ENCODE results near the gene PALD1. TPM values are rescaled to one million over a fixed set of nuclear protein-coding genes. Genes with fewer than 3 reads are reported as not detected.

PALD1 gene
- total RNA-seq, 2 experiments from 2014 or later, result 0.36 to 0.44 TPM

DNA sequence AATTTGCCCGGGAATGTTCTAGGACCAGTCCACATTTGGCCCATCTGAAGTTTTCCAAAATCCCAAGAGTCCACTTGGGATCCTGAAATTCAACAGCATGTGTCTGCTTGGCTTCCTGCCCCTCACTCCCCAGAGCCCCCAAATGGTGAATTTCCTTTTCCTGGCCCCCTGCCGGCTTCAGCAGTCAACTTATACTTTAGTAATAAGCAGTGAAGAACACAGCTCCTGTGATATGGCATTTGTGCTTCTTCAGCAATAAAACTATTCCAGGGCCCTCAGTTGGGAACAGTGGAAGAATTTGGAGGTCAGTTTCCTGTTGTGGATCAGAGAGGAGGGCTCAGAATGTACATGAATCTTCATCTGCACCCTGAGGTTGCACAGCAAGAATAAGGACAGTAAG, 72.9 kb downstream of the PALD1 start:
- Histone ChIP-seq H3K27ac (ENCODE audit: low read depth in 1 of 2, low read length in 2 of 2) (no peak overlapping the region), H3K4me3 (ENCODE audit: low read length) (no peak overlapping the region), H3K9me3 (ENCODE audit: control insufficient read depth in 1 of 2, insufficient read depth in 1 of 2, low read length in 2 of 2) (no peaks in the 10 kb centered on the region), H3K36me3 (ENCODE audit: insufficient read depth, low read length) (no peaks in the 10 kb centered on the region), H3K4me1 (ENCODE audit: insufficient read depth, low read length) (no peaks in the 10 kb centered on the region), H3K27me3 (ENCODE audit: control insufficient read depth in 1 of 2, insufficient read depth in 2 of 2, low read length in 2 of 2) (no peaks in the 10 kb centered on the region)
- no peak for DNase-seq
- TF ChIP-seq, protein P1, sequence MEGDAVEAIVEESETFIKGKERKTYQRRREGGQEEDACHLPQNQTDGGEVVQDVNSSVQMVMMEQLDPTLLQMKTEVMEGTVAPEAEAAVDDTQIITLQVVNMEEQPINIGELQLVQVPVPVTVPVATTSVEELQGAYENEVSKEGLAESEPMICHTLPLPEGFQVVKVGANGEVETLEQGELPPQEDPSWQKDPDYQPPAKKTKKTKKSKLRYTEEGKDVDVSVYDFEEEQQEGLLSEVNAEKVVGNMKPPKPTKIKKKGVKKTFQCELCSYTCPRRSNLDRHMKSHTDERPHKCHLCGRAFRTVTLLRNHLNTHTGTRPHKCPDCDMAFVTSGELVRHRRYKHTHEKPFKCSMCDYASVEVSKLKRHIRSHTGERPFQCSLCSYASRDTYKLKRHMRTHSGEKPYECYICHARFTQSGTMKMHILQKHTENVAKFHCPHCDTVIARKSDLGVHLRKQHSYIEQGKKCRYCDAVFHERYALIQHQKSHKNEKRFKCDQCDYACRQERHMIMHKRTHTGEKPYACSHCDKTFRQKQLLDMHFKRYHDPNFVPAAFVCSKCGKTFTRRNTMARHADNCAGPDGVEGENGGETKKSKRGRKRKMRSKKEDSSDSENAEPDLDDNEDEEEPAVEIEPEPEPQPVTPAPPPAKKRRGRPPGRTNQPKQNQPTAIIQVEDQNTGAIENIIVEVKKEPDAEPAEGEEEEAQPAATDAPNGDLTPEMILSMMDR (IDR thresholded peaks at IDR 0.05), result no peak
- no peaks in the 10 kb centered on the region for H3K9me3 Mint-ChIP-seq
- no peak overlapping the region for H3K27ac Mint-ChIP-seq
- intact Hi-C loops (cut with DNase I, micrococcal nuclease), result loop anchor here in 1 of 2 experiments (2.0 kb wide), 1 partner anchor 657 kb away; no protein-coding TSS in a partner anchor
- no peaks in the 10 kb centered on the region for H3K36me3 Mint-ChIP-seq (ENCODE audit: low read depth)
- no peak for ATAC-seq (ENCODE audit: poor library complexity)
- CTCF ChIA-PET, result no interaction called here
- H3K4me3 Mint-ChIP-seq, result no peak overlapping the region
- H3K4me1 Mint-ChIP-seq (ENCODE audit: low read depth), result no peaks in the 10 kb centered on the region
- H3K27me3 Mint-ChIP-seq, result no peaks in the 10 kb centered on the region
- POLR2A ChIA-PET, result no interaction called here

DNA sequence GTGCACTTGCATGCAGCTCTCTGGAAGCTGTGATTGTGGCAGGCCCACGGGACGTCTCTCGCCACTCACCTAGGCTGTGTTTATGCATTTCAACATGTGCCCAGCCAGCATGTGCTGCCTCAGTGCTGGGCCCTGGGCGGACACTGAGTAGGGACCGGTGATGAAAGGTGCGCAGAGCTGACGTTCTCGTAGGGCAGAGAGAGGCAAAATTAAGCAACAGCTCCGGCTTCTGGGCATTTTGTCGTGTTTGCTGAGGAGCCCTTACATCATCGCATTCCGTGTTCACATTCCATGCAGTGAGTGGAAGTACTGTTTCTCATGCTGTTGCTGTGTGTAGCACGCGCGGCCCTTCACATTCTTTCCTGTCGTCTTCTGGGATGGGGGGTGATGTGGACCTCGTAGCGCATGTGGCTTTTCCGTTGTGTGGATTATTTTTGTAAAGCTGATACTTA, 73.4 kb downstream of the PALD1 start:
- Histone ChIP-seq H3K4me3 (ENCODE audit: low read length) (no peak overlapping the region), H3K9me3 (ENCODE audit: control insufficient read depth in 1 of 2, insufficient read depth in 1 of 2, low read length in 2 of 2) (no peaks in the 10 kb centered on the region), H3K36me3 (ENCODE audit: insufficient read depth, low read length) (no peaks in the 10 kb centered on the region), H3K27me3 (ENCODE audit: control insufficient read depth in 1 of 2, insufficient read depth in 2 of 2, low read length in 2 of 2) (no peaks in the 10 kb centered on the region), H3K4me1 (ENCODE audit: insufficient read depth, low read length) (no peaks in the 10 kb centered on the region), H3K27ac (ENCODE audit: low read depth in 1 of 2, low read length in 2 of 2) (no peak overlapping the region)
- Mint-ChIP-seq H3K27ac (no peak overlapping the region), H3K4me1 (ENCODE audit: low read depth) (no peaks in the 10 kb centered on the region), H3K27me3 (no peaks in the 10 kb centered on the region), H3K4me3 (no peak overlapping the region), H3K36me3 (ENCODE audit: low read depth) (no peaks in the 10 kb centered on the region), H3K9me3 (no peaks in the 10 kb centered on the region)
- DNase-seq (no peak), ATAC-seq (ENCODE audit: poor library complexity) (no peak)
- CTCF ChIA-PET, result interaction anchor here (1.0 to 1.1 kb wide), 2 partner anchors 207 to 324 kb away, joined by 3 read pairs; no protein-coding TSS in a partner anchor
- TF ChIP-seq, protein P1 (IDR thresholded peaks at IDR 0.05), result no peak
- intact Hi-C loops (cut with DNase I, micrococcal nuclease), result loop anchor here in 1 of 2 experiments (2.0 kb wide), 1 partner anchor 657 kb away; no protein-coding TSS in a partner anchor
- POLR2A ChIA-PET, result no interaction called here

DNA sequence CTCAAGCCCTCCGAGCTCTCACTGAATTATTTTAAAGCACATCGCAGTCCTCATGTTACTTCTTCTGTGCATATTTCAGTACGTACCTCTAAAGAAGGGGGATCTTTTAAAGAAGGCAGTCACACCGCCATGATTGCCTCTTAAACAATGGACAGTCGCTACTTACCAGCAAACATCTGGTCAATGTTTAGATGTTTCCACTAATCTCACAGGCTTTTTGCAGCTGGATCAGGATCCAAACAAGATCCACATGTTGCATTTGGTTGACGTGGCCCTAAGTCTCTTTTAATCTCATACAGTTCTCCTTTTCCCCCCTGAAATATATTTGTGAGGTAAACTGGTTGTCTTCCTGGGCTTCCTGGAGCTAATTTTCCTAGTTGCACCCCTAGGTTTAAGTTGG, 74.0 kb downstream of the PALD1 start:
- no peak overlapping the region for H3K27ac ChIP-seq (ENCODE audit: low read depth in 1 of 2, low read length in 2 of 2)
- intact Hi-C loops (cut with DNase I, micrococcal nuclease), result no loop called here
- no peaks in the 10 kb centered on the region for H3K36me3 ChIP-seq (ENCODE audit: insufficient read depth, low read length)
- H3K27me3 ChIP-seq (ENCODE audit: control insufficient read depth in 1 of 2, insufficient read depth in 2 of 2, low read length in 2 of 2), result no peaks in the 10 kb centered on the region
- H3K4me1 ChIP-seq (ENCODE audit: insufficient read depth, low read length), result no peaks in the 10 kb centered on the region
- no peaks in the 10 kb centered on the region for H3K9me3 Mint-ChIP-seq
- H3K4me3 Mint-ChIP-seq, result no peak overlapping the region
- H3K36me3 Mint-ChIP-seq (ENCODE audit: low read depth), result no peaks in the 10 kb centered on the region
- DNase-seq (no peak), ATAC-seq (ENCODE audit: poor library complexity) (no peak)
- TF ChIP-seq, protein P1 (IDR thresholded peaks at IDR 0.05), result no peak
- H3K4me1 Mint-ChIP-seq (ENCODE audit: low read depth), result no peaks in the 10 kb centered on the region
- CTCF ChIA-PET, result interaction anchor here (1.0 to 1.1 kb wide), 2 partner anchors 206 to 324 kb away, joined by 3 read pairs; no protein-coding TSS in a partner anchor
- H3K9me3 ChIP-seq (ENCODE audit: control insufficient read depth in 1 of 2, insufficient read depth in 1 of 2, low read length in 2 of 2), result no peaks in the 10 kb centered on the region
- H3K4me3 ChIP-seq (ENCODE audit: low read length), result no peak overlapping the region
- POLR2A ChIA-PET, result no interaction called here
- H3K27ac Mint-ChIP-seq, result no peak overlapping the region
- H3K27me3 Mint-ChIP-seq, result no peaks in the 10 kb centered on the region

All from CD4-positive, alpha-beta T cell (primary cell).